ENCODE data around the gene CELF2. TPM values are rescaled to one million over a fixed set of nuclear protein-coding genes. Genes with fewer than 3 reads are reported as not detected.

CELF2 gene
- total RNA-seq, 1 experiment from 2014 or later, result 28.7 TPM

- no peaks in the 10 kb centered on the region for H3K79me2 ChIP-seq (ENCODE audit: insufficient read depth, low read length)
- H3K4me2 ChIP-seq (ENCODE audit: insufficient read depth, insufficient read length, low read length), result no peak overlapping the region
- H3K79me1 ChIP-seq (ENCODE audit: insufficient read depth, low read depth, low read length, poor library complexity, severe bottlenecking), result no peaks in the 10 kb centered on the region
- no peaks in the 10 kb centered on the region for H3K9me3 Mint-ChIP-seq
- no peaks in the 10 kb centered on the region for H4K20me1 ChIP-seq (ENCODE audit: control insufficient read depth, insufficient read depth, insufficient read length)
- H3K27ac Mint-ChIP-seq, result peak overlapping the region in 2 of 3 experiments; percentile 14 to 44; a peak in 2 of 7 replicates
- DNase-seq, result no peak
- H2BK12ac ChIP-seq (ENCODE audit: insufficient read length, low read depth, low read length), result no peak overlapping the region
- no peak overlapping the region for H3K56ac ChIP-seq (ENCODE audit: insufficient read length, low read depth, low read length)
- H4K91ac ChIP-seq (ENCODE audit: insufficient read length, low read depth, low read length), result no peak overlapping the region
- H3K4me3 Mint-ChIP-seq, result no peak overlapping the region
- no peak overlapping the region for H2BK15ac ChIP-seq (ENCODE audit: low read depth, low read length)
- peaks cover 23 to 26% of the 10 kb centered on the region in 2 experiments for H3K4me1 Mint-ChIP-seq
- no peak overlapping the region for H3K18ac ChIP-seq (ENCODE audit: insufficient read length, low read depth, low read length)
- TF ChIP-seq CTCF (conservative IDR thresholded peaks at IDR 0.05), result no peak
- peaks cover 0 to 7% (median 0%) of the 10 kb centered on the region in 3 experiments; a peak in 2 of 7 replicates for H3K36me3 Mint-ChIP-seq (ENCODE audit: insufficient read depth in 1 of 3, low read depth in 3 of 3)
- H3K23ac ChIP-seq (ENCODE audit: insufficient read length, low read depth, low read length), result no peak overlapping the region
- H3K14ac ChIP-seq (ENCODE audit: insufficient read depth, low read length), result no peak overlapping the region
- no peaks in the 10 kb centered on the region for H3K9me3 ChIP-seq (ENCODE audit: control insufficient read depth, low read depth, low read length)
- H3K4me1 ChIP-seq (ENCODE audit: insufficient read depth, low read length), result peaks cover 4% of the 10 kb centered on the region; the same call in 1 of the 2 replicates
- H3K23me2 ChIP-seq (ENCODE audit: insufficient read length, low read depth, low read length, poor library complexity, severe bottlenecking), result peaks cover 13% of the 10 kb centered on the region
- no peak overlapping the region for H2BK5ac ChIP-seq (ENCODE audit: insufficient read length, low read length)
- H2AFZ ChIP-seq (ENCODE audit: low read length), result no peak overlapping the region
- H3K27me3 ChIP-seq (ENCODE audit: insufficient read depth, low read length), result no peaks in the 10 kb centered on the region
- H2BK120ac ChIP-seq (ENCODE audit: low read depth, low read length, poor library complexity, severe bottlenecking), result no peak overlapping the region
- H2AK5ac ChIP-seq (ENCODE audit: insufficient read length, low read length), result no peak overlapping the region
- no peak overlapping the region for H4K8ac ChIP-seq (replicated peaks; ENCODE audit: insufficient read length, low read depth, low read length)
- H4K5ac ChIP-seq (ENCODE audit: insufficient read length, low read depth, low read length), result no peak overlapping the region
- no peak overlapping the region for H3K9ac ChIP-seq (ENCODE audit: extremely low read depth, insufficient read length, low read length)
- H3K4ac ChIP-seq (ENCODE audit: low read depth, low read length), result no peak overlapping the region
- peaks cover 2% of the 10 kb centered on the region; the same call in 1 of the 2 replicates for H3K27me3 Mint-ChIP-seq (ENCODE audit: low read depth)
- H3T11ph ChIP-seq (ENCODE audit: low read length), result no peak overlapping the region
- no CpG with 5 or more reads among the region's 6 CpGs for WGBS (ENCODE audit: extremely low coverage, insufficient read length, low lambda C conversion rate)
- H2BK20ac ChIP-seq (ENCODE audit: low read depth, low read length, poor library complexity, severe bottlenecking), result no peak overlapping the region
- no peak overlapping the region for H3K27ac ChIP-seq (ENCODE audit: insufficient read length, low read depth, low read length)
Measured at GRCh38 chr10:11168423-11169090, 150.9 kb downstream of the CELF2 start.
